HepG2 (cell line): ENCODE data around the gene KIAA1328.

Source experiments
- CHD2 ChIP-seq: IDR thresholded peaks from 2 replicates; pipeline ENCODE4 v1.6.1; 2011; ENCODE audit warnings: low read depth, low read length, improper control_type of control experiment
- HDAC6 ChIP-seq: fragments of 200-600 bp; sonication (generic); IDR thresholded peaks from 2 replicates; pipeline ENCODE4 v1.7.0; 2017; ENCODE audit warnings: mild to moderate bottlenecking, antibody characterized with exemption, low read length, low read depth
- HNF4G ChIP-seq, 2 experiments: sonication (generic) in 1 of 2; formaldehyde crosslinking in 1 of 2; IDR thresholded peaks; 2 replicates each; pipeline versions ENCODE4 v1.4.0 to v1.6.1; 2011 to 2020; ENCODE audit warnings: borderline replicate concordance in 2 of 2, low read depth in 2 of 2, mild to moderate bottlenecking in 2 of 2, low read length in 1 of 2, missing genetic modification reagents in 1 of 2, moderate library complexity in 1 of 2
- MXD1 ChIP-seq: sonication (generic); formaldehyde crosslinking; IDR thresholded peaks from 2 replicates; pipeline ENCODE4 v1.4.0; 2020; ENCODE audit warnings: mild to moderate bottlenecking, missing genetic modification reagents
- NFE2L2 ChIP-seq: fragments of 150-350 bp; IDR thresholded peaks from 2 replicates; pipeline ENCODE4 v1.6.1; 2014; ENCODE audit warnings: low read length
- NR1H2 ChIP-seq: sonication (generic); formaldehyde crosslinking; IDR thresholded peaks from 2 replicates; pipeline ENCODE4 v1.8.1; 2022; ENCODE audit warnings: low read depth, missing genetic modification reagents, borderline replicate concordance
- SCMH1 ChIP-seq: sonication (generic); formaldehyde crosslinking; IDR thresholded peaks from 2 replicates; pipeline ENCODE4 v1.9.0; 2021; ENCODE audit warnings: missing genetic modification reagents, mild to moderate bottlenecking, borderline replicate concordance
- TAF1 ChIP-seq: sonication (generic); formaldehyde crosslinking; IDR thresholded peaks from 2 replicates; pipeline ENCODE4 v1.4.0; 2020; ENCODE audit warnings: missing genetic modification reagents
- ZMYM2 ChIP-seq: sonication (generic); formaldehyde crosslinking; IDR thresholded peaks from 2 replicates; pipeline ENCODE4 v1.8.0; 2022; ENCODE audit warnings: mild to moderate bottlenecking, missing genetic modification reagents
- ZNF143 ChIP-seq: sonication (generic); formaldehyde crosslinking; IDR thresholded peaks from 2 replicates; pipeline ENCODE4 v1.4.0; 2020; ENCODE audit warnings: missing genetic modification reagents
- ZNF3 ChIP-seq: IDR thresholded peaks from 2 replicates; pipeline ENCODE4 v1.7.0; 2017; ENCODE audit warnings: inconsistent platforms
- ZSCAN20 ChIP-seq: sonication (generic); formaldehyde crosslinking; IDR thresholded peaks from 2 replicates; pipeline ENCODE4 v1.4.0; 2020; ENCODE audit warnings: missing genetic modification reagents, mild to moderate bottlenecking, borderline replicate concordance
- TF ChIP-seq, protein P1 (sequence below): sonication (generic); formaldehyde crosslinking; IDR thresholded peaks from 2 replicates; pipeline ENCODE4 v1.5.0; 2020; ENCODE audit warnings: mild to moderate bottlenecking, missing genetic modification reagents, moderate library complexity

DNA sequence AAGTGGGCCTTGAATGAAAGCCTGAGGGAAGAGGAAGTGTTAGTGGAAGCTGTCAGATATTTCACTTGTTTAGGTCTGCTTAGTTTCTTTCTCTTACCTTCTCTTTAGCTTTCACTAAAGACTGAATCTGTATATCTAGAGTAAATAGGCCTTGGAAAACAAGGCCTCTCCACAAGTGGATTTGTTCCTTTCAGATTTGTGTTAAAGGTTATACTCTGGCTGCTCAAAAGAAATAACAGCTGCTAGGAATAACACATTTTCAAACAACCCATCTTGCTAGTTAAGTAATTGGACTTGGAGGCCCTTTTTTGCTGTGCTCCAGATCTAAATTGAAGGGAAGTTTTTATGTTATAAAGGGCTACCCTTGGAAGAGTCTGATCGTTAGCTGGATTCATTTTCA, 236.3 kb downstream of the KIAA1328 start:
- no peak for TF ChIP-seq NFE2L2
- no peak for TF ChIP-seq ZSCAN20 (CRISPR knock-in tag)
- TF ChIP-seq ZMYM2 (CRISPR knock-in tag) = no peak
- no peak for TF ChIP-seq CHD2
- no peak for TF ChIP-seq MXD1 (CRISPR knock-in tag)
- TF ChIP-seq TAF1 (CRISPR knock-in tag) = no peak
- TF ChIP-seq SCMH1 (CRISPR knock-in tag) = no peak
- TF ChIP-seq, protein P1, sequence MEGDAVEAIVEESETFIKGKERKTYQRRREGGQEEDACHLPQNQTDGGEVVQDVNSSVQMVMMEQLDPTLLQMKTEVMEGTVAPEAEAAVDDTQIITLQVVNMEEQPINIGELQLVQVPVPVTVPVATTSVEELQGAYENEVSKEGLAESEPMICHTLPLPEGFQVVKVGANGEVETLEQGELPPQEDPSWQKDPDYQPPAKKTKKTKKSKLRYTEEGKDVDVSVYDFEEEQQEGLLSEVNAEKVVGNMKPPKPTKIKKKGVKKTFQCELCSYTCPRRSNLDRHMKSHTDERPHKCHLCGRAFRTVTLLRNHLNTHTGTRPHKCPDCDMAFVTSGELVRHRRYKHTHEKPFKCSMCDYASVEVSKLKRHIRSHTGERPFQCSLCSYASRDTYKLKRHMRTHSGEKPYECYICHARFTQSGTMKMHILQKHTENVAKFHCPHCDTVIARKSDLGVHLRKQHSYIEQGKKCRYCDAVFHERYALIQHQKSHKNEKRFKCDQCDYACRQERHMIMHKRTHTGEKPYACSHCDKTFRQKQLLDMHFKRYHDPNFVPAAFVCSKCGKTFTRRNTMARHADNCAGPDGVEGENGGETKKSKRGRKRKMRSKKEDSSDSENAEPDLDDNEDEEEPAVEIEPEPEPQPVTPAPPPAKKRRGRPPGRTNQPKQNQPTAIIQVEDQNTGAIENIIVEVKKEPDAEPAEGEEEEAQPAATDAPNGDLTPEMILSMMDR (CRISPR knock-in tag) = no peak
- TF ChIP-seq HNF4G (IDR thresholded peaks at IDR 0.05; ENCODE audit: borderline replicate concordance, low read depth, low read length) = no peak
- no peak for TF ChIP-seq HNF4G (CRISPR knock-in tag; IDR thresholded peaks at IDR 0.05; ENCODE audit: borderline replicate concordance, low read depth)
- TF ChIP-seq HDAC6 = no peak
- no peak for TF ChIP-seq NR1H2
- no peak for TF ChIP-seq ZNF3
- no peak for TF ChIP-seq ZNF143 (CRISPR knock-in tag)
